ENCODE measurements around the gene NRG3.

- TF ChIP-seq CTCF (IDR thresholded peaks at IDR 0.05): no peak
- no peak for TF ChIP-seq POLR2A (IDR thresholded peaks at IDR 0.05)
Observed at GRCh38 chr10:82267465-82267864, 392.5 kb downstream of the NRG3 start.
